GM18867 (cell line): Measurements from ENCODE around the gene IL1RAPL1.
"Not testable (repeated sequence)": the region's sequence is repeated elsewhere in the genome, so short reads cannot be mapped to it uniquely, and the experiment has no call there.

Experiments used
- ATAC-seq: cut with Tn5 transposase; IDR thresholded peaks from one replicate; pipeline ENCODE4 v1.9.1; 2021; ENCODE audit warnings: mild to moderate bottlenecking, moderate library complexity; ENCODE audit not compliant: unreplicated experiment

IL1RAPL1 gene

DNA sequence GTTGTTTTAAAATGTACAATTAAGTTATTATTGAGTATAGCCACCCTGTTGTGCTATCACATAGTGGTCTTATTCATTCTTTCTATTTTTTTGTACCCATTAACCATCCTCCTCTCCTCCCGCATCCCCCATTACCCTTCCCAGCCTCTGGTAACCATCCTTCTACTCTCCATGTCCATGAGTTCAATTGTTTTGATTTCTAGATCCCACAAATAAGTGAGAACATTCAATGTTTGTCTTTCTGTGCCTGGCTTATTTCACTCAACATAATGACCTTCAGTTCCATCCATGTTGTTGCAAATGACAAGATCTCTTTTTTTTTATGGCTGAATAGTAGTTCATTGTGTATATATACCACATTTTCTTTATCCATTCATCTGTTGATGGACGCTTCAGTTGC lies 179.3 kb downstream of the IL1RAPL1 start:
- not testable (repeated sequence) for ATAC-seq

DNA sequence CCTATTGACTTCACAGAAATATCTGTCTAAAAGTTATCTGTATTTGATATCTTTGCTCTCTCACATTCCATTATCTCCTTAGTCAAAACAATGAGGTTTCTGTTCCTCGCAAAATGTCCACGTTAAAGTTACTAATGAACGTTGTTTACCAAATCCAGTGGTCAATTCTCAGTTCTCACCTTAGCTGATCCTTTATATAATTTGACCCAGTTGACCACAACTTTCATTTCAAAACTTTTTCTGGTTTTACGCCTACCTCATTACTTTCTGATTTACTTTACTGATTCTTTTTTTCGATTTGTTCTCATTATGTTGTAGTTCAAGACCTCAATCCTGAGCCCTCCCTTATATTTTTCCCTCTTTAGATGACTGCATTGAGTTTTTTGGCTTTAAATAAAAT lies 186.6 kb downstream of the IL1RAPL1 start:
- ATAC-seq = peak; percentile 70

DNA sequence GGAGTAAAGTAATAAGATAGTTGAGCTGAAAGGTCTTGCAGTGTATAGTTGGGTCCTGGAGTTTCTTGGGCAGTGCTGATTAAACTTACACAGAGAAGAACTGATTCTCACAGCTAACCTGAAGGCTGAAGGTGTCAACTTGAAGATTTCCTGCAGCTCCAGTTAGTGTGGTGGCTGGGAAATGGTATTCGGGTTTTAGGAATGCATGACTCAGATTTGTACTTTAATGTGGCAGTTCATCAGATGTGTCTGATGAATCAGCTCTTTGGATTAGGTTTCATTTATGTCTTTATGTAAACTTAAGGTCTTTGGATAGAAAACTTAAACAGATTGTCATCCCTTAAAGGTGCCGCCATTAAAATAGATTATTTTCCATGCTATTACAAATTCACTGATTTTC lies 200.0 kb downstream of the IL1RAPL1 start:
- ATAC-seq = no peak

DNA sequence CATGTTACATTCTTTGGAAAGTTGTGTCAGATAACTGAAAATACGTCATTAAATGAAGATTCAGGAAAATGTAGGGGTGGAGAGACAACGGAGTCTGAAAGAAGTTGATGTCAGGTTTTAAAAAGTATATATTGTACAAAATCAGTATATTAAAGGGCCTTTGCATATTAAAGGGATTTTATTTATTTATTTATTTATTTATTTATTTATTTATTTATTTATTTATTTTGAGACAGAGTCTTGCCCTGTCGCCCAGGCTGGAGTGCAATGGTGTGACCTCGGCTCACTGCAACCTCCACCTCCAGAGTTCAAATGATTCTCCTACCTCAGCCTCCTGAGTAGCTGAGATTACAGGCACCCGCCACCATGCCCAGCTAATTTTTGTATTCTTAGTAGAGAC lies 213.4 kb downstream of the IL1RAPL1 start:
- ATAC-seq = not testable (repeated sequence)

DNA sequence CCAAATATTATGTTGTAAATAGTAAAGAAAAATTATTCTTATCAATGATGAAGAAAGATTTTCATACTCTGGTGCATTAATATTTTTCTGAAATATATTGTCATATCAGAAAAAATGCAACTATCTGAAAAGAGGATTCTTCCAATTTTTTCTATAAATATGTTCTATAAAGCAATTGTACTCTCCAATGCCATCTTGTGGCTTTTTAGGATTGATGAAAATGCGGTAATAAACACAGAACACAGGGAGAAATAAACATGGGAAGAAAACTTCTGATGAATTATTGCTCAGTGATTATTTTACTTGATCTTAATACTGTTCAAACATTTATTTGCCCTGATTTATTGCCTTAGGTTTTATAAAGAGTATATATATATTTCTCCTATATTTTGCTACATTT lies 215.4 kb downstream of the IL1RAPL1 start:
- no peak for ATAC-seq

DNA sequence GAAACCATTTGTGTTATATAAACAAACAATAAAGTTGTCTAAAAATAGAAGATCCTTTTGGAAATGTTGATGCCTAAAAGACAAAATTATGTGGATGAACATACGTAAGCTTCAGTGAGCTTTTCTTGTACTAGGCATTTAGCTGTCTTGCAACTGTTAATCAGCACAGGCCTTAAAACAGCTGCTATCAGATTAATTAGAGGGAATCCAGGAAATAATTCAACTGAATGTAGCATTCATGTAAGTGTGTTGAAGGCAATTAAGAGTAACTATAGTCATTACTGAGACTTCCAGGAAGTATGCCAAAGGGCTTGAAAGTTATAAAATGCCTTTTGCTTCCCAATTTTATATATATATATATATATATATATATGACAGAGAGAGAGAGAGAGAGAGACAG lies 248.7 kb downstream of the IL1RAPL1 start:
- no peak for ATAC-seq

DNA sequence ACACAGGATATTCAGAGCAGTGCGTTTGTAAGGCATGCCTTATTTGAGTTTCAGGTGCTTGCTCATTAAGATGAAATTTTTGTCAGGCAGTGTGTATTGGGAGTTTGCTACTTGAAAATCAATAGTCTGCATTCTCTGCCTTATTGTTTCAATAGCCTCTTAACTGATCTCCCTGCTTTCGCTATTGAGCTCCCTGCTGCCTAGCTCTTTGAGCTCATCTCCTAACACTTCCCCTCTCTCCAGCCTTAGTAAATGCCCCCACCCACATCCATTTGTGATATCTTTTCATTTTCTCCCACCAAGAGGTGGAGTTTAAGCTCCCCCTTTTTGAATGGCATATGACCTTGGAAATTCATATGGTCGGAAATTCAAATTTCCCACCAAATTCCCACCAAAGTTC lies 256.6 kb downstream of the IL1RAPL1 start:
- no peak for ATAC-seq

DNA sequence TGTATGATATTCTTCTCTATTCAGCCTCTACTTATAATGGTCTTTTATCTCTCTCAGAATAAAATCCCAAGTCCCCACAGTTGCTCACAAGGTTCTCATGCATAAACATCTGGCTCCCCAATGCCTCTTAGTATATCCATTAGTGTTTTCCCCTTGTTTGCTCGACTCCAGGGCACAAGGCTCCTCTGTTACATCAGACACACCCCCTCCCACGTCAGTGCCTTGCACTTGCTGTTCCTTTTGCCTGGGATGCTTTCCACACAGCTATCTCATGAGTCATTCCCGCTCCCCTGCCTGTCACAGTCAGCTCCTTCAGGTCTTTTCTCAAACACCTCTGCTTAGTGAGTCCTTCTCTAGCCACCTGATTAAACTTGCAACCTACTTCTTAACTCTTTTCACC lies 260.2 kb downstream of the IL1RAPL1 start:
- no peak for ATAC-seq

DNA sequence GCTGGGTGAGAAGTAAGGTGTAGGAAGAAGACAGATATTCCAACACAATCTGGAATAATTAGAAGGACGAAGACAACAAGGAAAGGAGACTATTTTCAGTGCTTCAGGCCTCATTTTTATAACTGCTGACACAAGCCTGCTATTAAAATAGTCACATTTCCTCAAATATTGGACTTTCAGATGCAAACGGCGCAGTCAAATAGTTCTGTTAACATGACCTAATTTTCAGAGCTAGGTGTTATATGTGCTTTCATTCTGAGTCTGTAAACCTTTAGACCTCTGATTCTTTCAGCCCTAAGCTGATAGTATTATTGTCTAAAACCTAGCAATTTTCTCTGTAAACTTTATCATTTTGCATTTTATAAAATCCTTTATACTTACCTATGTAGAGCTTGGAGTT lies 261.5 kb downstream of the IL1RAPL1 start:
- ATAC-seq = no peak

DNA sequence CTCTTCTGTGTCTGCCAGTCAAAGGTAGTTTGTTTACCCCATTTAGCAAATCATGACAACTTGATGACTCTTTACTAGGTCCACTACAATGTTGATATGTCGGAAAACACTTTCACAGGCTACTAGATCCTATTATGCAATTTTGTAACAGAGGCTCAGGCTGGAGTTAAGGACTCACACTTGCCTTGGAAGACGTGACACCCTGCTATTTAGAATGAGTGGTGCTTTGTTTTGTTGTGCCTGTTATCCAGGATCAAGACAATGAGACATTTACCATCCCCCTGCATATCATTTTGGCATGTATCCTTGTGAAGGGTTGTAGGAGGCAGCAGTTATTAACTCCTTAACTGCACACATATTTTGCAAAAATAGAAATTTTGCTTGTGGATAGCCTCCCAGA lies 263.7 kb downstream of the IL1RAPL1 start:
- no peak for ATAC-seq

DNA sequence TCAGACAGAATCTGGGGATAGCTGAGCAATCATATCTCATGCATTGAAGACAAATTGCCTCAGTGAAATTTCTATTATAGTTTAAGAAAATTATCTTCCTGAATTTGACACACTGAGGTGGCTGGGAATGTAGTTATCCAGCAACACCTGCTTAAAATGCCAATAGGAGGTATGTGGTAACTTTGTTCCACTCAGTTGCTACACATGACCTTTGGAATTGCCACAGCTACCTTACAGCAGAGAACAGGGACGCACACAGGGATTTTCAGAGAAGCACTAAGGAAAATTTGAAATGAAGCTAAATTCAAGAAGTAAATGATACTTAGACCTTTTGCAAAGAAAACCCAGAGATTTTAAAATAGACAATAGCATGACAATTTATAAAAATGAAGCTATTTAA lies 264.6 kb downstream of the IL1RAPL1 start:
- no peak for ATAC-seq

DNA sequence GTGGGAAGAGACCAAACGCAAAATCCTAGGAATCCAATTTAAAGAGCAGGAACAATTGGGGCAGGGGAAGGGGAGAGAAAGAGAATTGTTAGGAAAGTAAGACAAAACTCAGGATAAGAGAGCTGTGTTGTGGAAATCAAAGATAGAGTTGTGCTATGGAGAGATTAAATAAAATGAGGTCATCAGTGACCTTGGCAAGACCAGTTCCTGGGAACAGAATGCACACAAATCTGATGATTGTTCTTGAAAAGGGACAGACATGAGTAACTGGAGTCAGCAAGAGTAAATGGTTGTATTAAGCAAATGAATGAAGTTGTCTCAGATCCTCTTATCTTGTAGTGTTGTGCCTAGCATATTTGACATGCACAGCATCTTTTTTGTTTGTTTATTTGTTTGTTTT lies 267.4 kb downstream of the IL1RAPL1 start:
- ATAC-seq = no peak

DNA sequence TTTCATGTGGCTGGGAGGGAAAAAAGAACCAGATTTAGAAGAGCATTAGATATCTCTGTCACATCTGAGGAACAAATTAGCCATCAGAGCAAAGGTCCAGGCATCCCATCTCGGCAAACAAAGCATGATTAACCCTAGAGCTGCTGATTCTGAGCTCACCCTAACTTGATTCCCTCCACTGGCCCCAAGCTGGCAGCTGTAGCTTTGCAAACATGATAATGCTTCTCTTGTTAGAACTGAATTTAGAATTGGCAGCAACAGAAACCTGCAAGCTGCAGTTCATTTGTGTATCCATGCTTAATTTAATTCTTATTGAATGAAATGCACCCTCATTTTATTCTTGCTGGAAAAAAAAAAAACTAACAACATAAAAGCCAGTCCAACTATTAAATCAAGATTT lies 289.2 kb downstream of the IL1RAPL1 start:
- no peak for ATAC-seq

DNA sequence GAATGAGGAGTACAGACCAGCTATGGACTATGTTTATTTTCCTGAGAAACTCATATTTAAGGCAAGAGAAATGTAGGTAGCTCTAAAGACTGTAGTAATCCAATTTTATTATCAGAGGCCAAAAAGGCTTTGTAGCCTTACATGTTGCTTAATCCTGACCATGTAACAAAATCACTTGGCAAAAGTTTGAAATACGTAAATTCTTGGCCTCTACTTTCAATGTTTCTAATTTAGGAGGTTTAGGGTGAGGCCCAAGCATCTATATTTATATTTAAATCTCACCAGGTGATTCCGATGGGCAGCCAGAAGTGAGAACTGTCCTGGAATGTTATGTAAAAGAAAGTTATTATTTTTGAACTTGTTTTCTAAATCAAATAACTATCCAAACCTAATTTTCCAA lies 289.7 kb downstream of the IL1RAPL1 start:
- no peak for ATAC-seq

DNA sequence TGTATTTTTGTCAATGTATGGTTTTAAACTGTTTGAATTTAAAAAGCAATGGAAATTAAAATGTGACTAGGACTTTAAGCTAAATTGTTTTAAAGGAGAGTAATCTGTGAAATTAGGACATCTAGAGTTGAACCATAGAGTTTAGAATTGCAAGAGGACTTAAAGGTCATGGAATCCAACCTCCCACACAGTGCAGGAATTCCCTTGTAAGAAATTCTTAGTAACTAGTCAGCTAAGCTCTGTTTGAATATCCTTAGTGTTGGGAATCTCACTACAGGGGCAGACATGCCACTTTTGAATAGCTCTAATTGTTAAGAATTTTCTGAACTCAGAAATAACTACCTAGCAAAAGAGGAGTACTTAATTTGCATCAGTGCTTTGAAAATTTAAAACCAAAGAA lies 292.9 kb downstream of the IL1RAPL1 start:
- ATAC-seq = no peak

DNA sequence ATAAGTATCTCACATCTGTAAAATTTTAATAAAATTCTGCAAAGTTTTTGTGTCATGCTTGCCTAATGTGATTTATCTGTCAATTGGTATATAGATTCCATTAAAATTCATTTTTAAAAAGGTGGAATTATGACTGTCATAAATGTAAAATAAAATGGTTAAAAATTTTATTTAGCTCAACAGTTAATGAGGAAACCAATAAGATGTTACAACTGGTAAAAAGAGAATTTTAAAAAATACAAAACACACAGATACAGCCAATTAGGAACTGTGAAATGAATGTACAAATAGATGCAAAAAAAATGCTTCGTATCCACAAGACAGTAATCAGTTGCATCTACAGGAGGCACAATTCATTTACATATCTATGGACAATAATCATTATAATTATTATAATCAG lies 297.6 kb downstream of the IL1RAPL1 start:
- ATAC-seq = no peak

DNA sequence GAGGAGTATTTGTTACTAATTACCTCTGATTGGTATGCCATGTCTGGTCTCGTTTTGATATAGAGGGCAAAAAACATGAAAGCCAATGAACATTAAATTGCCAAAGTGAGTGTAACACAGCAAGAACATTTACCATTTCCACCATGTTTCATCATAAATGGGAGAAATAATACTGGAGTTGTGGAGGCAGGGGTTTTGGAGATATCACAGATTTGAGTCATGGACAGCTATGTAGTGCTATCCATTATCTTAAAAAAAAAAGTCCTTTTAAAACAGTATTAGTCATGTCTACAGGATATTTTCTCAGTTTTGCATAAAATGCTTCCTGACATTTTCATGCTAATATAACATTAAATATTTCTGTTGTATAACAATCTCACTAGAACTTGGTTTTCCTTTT lies 301.2 kb downstream of the IL1RAPL1 start:
- no peak for ATAC-seq

DNA sequence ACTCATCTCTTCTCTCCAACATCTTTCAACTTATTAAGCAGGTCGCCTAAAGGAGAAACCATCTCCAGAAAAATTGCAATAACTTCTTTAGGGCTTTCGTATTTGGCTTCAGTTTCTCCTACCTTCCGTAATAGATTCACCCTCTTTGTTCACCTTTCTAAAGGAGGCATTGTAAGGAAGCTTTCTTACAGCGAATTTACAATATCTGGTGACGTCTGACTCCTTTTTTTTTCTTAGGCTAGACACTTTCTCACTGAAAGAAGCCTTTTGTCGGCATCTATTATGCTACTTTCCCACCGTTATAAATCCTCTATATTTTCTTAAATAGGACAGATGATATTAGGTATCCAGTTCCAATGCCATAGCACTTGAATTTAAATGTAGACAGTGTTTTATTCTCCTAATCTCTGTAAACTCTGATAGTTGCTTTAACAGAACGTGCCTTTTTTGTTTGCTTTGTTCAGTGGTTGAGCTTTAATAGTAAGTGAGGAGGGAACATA lies 302.4 kb downstream of the IL1RAPL1 start:
- no peak for ATAC-seq

DNA sequence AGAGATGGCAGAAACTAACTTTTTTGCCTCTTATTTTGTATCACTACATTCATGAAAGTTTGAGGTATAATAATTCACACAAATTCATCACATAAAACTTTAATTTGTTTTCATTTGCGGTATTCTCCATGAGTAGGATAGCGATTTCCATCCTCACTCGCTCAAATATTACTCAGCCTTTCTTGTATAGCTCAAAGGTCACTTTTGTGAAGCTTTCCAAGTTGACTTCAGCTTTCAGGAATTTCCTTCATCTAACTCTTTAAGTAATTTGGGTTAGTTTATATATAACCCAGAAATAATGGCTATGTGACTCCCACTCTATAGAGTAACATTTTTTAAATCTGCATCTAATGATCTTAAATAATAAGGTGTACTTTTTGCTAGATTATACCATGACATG lies 314.4 kb downstream of the IL1RAPL1 start:
- ATAC-seq = no peak

DNA sequence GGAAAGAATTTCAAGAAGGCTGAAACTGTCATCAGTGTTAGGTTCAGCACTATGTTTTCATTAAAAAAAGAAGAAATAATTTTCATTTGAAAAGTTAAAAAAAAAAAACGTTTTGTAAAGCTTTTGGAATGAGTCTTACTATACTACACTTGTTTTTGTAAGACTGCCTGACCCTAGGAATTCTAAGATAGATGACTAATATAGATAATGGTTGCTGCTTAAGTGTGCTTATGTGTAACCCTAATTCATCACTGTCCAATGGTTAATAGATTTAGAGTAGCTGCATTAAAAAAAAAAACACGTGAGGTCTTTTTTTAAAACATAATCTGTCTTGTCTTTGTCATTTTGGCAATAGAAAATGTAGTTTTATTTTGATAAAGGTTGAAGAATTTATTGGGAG lies 323.2 kb downstream of the IL1RAPL1 start:
- ATAC-seq = no peak

DNA sequence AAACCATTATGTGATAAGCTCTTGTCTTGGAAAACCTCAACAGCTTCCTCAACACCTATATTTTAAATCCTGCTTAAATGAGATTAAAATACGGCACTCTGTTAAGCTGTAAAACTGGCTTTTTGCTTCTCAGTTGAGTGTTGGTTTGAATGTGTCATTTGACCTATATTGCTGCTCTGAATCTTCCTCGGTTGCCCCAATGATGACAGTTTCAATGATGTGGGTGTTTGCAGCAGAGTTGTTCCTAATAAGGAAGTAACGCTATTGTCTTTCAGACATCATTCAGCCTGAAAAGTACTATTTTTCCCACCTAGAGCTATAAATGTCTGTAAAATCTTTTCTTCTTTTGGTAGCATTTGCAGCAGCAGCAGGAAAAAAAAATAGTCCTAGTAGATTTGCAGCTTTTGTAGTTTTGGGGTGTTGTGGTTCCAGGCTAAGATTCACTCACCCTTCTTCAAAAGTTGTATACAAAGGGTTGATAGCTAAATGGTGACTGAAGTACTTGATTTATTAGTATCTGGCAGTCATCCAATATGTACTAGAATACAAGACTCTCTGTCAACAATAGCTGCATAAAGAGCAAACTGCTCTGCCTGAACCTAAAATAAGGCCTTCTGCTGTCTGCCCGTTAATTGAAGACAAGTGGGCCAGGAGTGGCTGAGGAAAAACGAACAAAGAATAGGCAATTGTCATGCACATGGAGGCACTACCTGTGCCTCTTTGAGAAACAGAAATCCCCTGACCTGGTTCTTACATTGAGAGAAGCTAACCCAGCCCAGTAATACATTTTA lies 333.1 kb downstream of the IL1RAPL1 start:
- no peak for ATAC-seq

DNA sequence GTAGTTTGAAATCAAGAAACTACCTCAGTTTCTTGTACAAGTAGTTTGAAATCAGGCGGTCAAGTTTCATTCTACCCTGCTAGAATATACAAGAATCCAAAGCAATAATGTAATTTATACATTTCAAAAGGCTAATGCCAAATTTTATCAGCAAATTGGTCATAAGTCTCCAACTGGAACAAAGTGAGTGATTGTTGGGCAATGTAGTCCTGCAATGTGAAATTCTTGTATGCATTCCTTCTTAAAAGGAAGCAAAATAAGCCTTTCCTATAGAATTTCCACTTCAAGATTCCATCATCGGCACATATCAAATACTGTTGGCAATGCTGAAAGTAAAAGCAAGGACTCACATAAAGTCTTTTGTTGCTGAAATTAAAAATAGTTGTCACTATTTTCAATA lies 334.9 kb downstream of the IL1RAPL1 start:
- no peak for ATAC-seq

DNA sequence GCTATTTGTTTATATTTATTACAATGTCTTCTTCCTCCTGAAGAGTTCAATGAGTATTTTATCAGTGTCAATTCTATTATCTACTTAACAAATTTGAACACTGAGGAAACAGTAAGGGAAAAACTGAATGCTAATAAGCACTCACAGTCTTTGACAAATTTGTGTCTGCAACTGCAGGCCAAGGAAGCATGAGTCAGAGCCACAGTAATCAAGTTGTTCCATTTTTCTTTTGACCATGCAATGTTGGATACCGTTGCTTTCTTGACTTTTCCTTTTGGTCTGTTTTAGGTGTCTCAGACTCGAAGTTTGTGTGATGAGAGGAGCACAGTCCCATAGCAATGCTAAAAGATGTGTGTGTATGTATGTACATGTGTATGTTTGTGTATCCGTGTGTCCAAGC lies 359.6 kb downstream of the IL1RAPL1 start:
- no peak for ATAC-seq
